Measurements from ENCODE around the gene CCDC17.

The CCDC17 gene

GRCh38 chr1:45623972-45624371 lies at the start of gene CCDC17:
Gene CCDC17, minus strand, starts transcription at chr1:45624054. Its CDS starts 145 bp downstream, at chr1:45623909.
- no peak for DNase-seq

GRCh38 chr1:45669859-45670655 lies 46.2 kb upstream of the CCDC17 start:
- no peak for DNase-seq

DNA sequence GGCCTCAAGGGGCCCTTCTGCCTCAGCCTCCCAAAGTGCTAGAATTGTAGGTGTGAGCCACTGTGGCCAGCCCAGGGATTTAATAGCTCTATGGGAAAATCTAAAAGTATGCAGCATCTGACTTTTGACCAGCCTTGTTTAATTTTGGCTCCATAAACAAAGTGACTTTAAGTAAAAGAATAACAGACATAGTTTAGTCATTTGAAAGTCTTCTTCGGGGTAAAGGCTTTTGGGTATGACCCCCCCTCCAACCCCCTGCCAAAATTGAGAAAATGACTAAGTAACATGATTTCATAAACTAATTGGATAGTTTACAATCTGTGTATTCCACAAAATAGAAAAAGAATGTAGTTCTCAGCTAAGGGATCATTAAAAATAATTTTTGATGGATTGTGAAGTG lies 45.5 kb upstream of the CCDC17 start:
- no peak for DNase-seq

DNA sequence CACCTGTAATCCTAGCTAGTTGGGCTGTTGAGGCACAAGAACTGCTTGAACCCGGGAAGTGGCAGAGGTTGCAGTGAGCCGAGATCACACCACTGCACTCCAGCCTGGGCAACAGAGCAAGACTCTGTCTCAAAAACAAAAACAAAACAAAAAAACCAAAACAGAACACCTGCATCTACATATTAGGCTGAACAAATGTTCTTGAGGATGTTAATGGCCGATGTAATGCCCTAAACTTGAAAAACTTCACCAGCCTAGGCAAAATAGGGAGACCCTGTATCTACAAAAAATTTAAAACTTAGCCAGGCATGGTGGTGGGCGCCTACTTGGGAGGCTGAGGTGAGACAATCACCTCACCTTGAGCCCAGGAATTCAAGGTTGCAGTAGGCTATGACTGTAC lies 44.7 kb upstream of the CCDC17 start:
- no peak for DNase-seq

DNA sequence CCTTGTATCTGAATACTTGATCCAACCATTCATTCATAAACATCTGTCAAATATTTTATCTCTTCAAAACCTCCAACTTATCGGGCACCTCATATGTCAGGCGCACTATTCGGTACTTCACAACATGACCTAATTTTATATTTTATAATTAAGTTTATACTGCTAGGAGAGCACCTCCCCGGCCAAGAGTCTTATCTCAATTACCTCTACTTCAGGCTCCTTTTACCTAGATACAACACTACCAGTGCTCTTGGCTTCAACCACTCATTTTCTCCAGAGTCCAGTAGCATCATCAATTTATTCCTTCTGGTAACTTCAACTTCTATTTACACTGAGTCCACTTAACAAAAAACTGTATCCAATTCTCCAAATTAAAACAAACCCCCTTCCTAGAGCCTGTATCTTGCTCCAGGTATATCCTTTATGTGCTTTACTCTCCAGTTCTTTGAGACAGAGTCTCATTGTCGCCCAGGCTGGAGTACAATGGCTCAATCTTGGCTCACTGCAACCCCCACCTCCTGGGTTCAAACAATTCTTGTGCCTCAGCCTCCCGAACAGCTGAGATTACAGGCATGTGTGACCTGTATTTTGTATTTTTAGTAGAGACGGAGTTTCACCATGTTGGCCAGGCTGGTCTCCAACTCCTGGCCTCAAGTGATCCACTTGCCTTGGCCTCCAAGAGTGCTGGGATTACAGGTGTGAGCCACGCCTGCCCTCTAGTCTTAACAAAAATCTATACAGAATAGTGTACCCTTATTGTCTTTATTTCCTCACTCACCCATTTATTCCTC lies 43.7 kb upstream of the CCDC17 start:
- DNase-seq, result no peak

- no peak for DNase-seq
Observed at GRCh38 chr1:45666836-45667235, 43.0 kb upstream of the CCDC17 start.

DNA sequence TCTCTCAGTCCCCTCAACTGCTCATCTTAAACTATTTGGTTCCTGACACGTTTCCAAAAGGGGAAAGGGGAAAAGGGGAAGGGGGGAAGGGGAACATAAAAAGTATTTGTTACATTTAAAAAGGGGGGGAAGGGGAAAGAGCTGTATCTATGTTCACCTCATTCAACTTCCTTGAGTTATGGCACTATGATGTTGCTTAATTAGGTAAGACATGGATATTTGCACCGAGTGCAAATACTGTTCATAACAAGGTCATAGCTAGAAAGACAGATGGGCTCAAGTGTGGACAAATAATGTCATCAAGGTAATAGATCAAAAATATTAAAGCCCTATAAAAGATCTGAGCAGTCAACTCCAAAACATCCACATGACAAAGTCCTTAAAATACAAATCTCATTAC lies 36.5 kb upstream of the CCDC17 start:
- DNase-seq, result no peak

GRCh38 chr1:45659222-45659621 lies 35.4 kb upstream of the CCDC17 start:
- DNase-seq, result no peak

DNA sequence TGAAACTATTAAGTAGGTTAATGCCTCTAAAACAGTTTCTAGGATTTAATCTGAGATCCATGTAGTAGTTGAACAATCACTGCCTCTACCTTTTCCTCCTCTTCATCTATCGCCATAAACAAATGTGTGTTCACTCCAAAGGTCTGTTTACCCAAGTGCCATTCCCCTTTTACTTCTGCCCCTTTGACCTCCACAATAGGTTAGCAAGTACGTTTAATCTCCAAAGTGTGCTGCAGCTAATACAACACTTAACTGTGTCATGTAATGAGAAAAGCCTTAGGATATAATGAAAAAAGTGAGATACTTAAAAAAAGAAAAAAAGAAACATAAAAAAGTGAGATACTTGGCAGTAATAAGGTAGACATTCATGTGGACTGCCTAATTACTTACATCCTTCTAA lies 34.3 kb upstream of the CCDC17 start:
- DNase-seq, result no peak

DNA sequence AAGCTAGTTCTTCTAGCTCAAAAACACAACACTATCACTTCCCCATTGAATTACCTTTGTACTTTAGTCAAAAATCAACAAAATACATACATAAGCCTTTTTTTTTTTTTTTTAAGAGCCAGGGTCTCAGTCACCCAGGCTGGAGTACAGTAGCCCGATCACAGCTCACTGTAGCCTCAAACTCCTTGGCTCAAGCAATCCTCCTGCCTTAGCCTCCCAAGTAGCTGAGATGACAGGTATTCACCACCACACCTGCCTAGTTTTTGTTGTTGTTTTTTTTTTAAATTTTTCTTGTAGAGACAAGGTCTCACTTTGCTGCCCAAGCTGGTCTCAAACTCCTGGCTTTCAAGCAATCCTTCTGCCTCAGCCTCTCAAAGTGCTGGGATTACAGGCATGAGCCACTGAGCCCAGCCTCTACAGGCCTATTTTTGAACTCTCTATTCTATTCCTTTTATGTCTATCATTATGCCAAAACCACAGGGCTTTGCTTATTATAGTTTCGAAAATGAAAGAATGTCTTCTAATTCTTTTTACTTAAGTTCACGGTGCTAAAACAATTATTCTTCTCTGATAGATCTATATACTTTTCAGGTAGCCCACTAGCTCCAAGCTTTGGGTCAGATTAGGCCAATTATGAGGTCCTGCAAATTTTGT lies 32.8 kb upstream of the CCDC17 start:
- DNase-seq, result no peak

- DNase-seq, result no peak
Observed at GRCh38 chr1:45654540-45655280, 30.9 kb upstream of the CCDC17 start.

- no peak for DNase-seq
Observed at GRCh38 chr1:45647248-45648021, 23.6 kb upstream of the CCDC17 start.

DNA sequence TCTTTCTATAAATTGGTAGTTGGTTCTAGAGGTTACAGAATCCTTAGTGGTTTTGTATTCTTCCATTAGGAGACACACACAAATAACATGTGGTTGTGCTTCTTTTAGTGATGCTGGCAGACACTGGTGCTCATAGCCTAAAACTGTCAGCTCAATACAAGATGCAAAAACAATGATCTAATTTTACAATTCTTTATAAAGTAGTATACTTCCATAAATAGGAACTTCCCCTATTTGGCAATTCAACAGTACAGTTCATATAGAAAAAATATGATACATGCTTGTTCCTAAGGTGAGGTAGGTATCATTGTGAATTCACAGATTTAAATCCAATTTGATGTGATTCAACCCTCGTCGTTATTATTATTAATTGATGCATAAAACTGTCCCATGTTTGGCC lies 20.8 kb upstream of the CCDC17 start:
- no peak for DNase-seq

- no peak for DNase-seq
Observed at GRCh38 chr1:45643978-45644377, 20.1 kb upstream of the CCDC17 start.

DNA sequence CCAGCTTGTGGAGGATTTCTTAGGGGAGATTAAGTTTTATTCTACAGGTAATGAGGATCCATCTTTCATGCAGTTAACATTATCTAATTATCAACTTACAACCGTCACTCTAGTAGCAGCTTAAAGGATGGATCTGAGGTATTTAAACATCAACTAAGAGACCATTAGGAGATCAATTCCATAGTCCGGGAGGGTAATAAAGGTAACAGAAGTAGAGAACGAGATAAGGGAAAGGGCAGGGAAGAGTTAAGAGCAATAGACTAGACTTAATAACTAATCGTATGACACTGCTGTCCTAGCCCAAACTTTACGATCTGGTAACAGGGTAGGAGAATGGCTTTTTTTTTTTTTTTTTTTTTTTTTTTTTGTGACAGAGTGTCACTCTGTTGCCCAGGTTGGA lies 19.5 kb upstream of the CCDC17 start:
- DNase-seq, result no peak

DNA sequence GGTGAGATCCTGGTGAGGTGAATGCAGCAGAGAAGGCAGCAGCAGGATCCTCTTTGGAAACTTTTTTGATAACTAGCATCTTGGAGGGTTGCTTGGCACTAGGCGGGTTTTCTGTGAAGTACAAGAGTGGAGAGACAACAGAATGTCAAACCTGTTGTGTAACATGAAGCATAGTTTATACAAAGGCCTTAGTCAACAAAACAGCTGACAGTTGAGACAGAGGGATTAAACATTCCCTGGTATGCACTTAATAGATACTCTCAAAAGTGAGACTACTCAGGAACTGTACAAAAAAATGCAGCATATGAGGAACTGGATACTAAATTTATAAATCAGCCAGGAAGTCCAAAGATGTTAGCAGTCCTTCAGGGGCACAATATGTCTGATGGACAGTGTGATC lies 16.4 kb upstream of the CCDC17 start:
- no peak for DNase-seq

GRCh38 chr1:45635211-45635610 lies 11.4 kb upstream of the CCDC17 start:
- no peak for DNase-seq

GRCh38 chr1:45630429-45630828 lies 6.6 kb upstream of the CCDC17 start:
- no peak for DNase-seq

DNA sequence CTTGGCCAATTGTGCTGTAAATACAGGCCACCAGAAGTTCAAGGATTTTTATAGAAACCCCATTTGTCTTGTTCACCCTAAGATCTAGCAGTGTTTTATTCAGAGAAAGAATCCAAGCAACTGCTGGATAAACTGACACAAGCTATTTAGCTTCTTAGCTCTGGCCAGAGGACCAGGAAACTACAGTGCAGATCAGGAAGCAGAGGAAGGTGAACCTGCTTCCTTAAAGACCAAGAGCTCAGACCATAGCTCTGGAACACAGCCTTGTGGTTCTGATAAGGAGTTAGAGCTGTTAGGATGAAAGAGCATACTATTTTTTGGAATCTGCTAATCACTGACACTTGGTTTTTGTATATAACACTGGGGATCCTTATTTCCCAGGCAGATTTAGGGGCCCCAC lies 5.2 kb upstream of the CCDC17 start:
- no peak for DNase-seq

DNA sequence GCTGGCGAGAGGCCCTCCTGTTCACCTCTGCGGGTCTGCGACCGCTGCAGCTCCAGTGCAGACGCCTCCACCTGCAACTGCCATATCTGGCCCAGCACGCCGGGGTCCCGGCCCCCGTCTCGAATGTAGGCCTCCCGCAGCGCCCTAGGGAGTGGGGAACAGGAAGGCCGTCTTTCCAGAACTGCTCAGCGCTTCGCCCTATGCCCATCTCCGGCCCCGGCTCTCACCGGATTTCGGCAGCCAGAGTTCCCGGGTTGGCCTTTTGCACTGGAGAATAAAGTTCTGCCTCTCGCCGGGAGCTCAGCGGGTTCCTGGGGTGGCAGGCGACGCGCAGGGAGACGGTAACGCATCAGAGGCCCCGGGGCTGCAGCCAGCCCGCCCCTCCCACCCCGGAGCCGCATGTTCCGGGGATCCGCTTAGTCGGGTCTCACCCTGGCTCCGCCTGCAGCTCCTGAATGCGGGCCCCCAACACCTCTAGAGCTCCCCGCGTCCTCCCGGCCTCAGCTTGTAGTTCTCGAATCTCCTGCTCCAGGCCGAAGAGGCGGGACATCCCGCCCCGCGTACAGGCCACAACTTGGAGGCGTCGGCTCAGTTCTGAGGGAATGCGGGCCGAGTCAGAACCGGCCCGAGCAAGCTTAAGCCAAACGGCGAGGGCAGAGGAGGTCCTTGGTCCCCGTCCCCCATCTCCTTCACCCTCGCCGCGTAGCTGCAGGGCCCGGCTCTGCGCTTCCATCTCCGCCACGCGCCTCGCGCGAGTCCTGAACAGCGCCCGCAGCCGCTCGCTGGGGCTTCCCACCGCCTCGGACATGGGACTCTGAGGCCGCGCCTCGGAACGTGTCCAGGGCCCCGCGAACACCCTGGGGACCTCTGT lies 1.1 kb downstream of the CCDC17 start:
- DNase-seq, result no peak

DNA sequence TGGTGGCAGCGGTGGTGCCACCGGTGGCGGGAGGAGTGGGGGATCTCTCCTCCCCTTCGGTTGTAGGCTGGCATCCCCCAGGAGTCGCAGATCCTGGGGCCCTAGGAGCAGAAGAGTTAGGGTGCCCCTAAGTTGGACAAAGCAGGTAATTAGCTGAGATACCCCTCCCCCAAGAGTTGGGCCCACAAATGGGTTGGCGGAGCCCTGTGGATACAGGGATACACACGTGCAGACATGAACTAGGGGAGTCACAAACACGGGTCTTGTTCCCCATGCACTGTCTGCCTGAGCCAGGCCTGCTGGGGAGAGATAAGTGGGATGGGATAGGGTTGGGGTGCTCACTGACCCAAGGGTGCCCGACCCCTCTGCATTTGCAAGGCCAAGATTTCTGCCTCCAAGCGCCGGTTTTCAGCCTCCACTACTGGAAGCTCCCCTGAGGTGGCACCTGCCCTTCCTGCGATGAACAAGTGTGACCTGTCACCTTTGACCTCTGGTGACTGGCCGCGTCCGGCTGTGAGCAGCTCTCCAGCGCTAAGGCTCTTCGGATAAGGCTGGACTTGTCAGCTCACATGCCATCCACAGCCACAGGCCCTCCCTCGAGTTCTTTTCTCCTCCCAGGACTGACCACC lies 1.8 kb downstream of the CCDC17 start:
- no peak for DNase-seq
